Kidney (tissue), 14 donors: ENCODE data around the gene NGFR. TPM values are rescaled to one million over a fixed set of nuclear protein-coding genes. Genes with fewer than 3 reads are reported as not detected.
A peak's percentile ranks its signal among the peaks of the same experiment; 100 is the strongest.

Source experiments
- DNase-seq, 5 donors: peaks; one replicate each; pipeline ENCODE4 v3.0.0-alpha.2; 2013 to 2020
- FAIRE-seq: peaks from 2 replicates; lab custom pipeline; 2012; peaks lifted over from hg19 to GRCh38; lab: Jason Lieb, UNC
- H3K27ac ChIP-seq, 2 donors: one replicate each; pipeline ENCODE4 v1.7.0; 2013; ENCODE audit warnings: low read depth in 2 of 2, low read length in 2 of 2, inconsistent platforms in 1 of 2
- H3K27me3 ChIP-seq: one replicate; pipeline ENCODE4 v1.7.1; 2013; ENCODE audit warnings: low read length, inconsistent platforms; ENCODE audit not compliant: control insufficient read depth, insufficient read depth
- H3K36me3 ChIP-seq, 3 donors: one replicate each; pipeline versions ENCODE4 v1.7.0 to v1.7.1; 2013; ENCODE audit warnings: low read length in 3 of 3, control low read depth in 1 of 3, inconsistent platforms in 1 of 3; ENCODE audit not compliant: insufficient read depth in 3 of 3, control insufficient read depth in 2 of 3
- H3K4me1 ChIP-seq, 3 donors: one replicate each; pipeline versions ENCODE4 v1.7.0 to v1.7.1; 2013; ENCODE audit warnings: low read length in 3 of 3, inconsistent platforms in 1 of 3, low read depth in 1 of 3; ENCODE audit not compliant: control insufficient read depth in 2 of 3, insufficient read depth in 2 of 3
- H3K4me3 ChIP-seq, 3 donors: one replicate each; pipeline versions ENCODE4 v1.7.0 to v1.8.1; 2013; ENCODE audit warnings: low read length in 3 of 3, control low read depth in 1 of 3, inconsistent platforms in 1 of 3
- H3K9ac ChIP-seq, 3 donors: one replicate each; pipeline versions ENCODE4 v1.7.0 to v1.7.1; 2013; ENCODE audit warnings: low read length in 3 of 3, control low read depth in 1 of 3, inconsistent platforms in 1 of 3
- H3K9me3 ChIP-seq, 3 donors: one replicate each; pipeline versions ENCODE4 v1.7.0 to v1.7.1; 2013; ENCODE audit warnings: low read length in 3 of 3, control low read depth in 1 of 3, inconsistent platforms in 1 of 3; ENCODE audit not compliant: control insufficient read depth in 2 of 3, insufficient read depth in 1 of 3
- CTCF ChIP-seq: IDR thresholded peaks from 3 replicates; pipeline ENCODE4 v1.5.1; 2012; ENCODE audit warnings: mild to moderate bottlenecking, moderate library complexity, borderline replicate concordance; ENCODE audit not compliant: insufficient read depth; ENCODE audit errors: extremely low read depth
- intact Hi-C: fragments of 100-400 bp; cut with DNase I; formaldehyde crosslinking; loops from one replicate; pipeline ENCODE4 v1.11.1; 2022
- polyA plus RNA-seq: library from polyadenylated mRNA; stranded (reverse); fragments of 350-450 nt; fragmentation: Illumina TruSeq; extraction: RNeasy Lipid Tissue Mini Kit (QIAGEN cat#74804); gene quantifications from one replicate; pipeline ENCODE4 v1.2.3, GENCODE V29; 2014; ENCODE audit warnings: low read depth, low replicate concordance; ENCODE audit not compliant: insufficient read depth
- total RNA-seq: library from RNA; stranded (reverse); fragmentation: NEBNext Ultra II Directional; extraction: Animal tissue kit (Norgen Biotek cat#: 25700); gene quantifications from one replicate; pipeline ENCODE4 v1.2.1, GENCODE V29; 2021
- donor health status: control.
- donor health status: control.
- donor health status: control.
- donor health status: control.
- donor health status: control.
- donor health status: DM: yes; HTN: yes; CAD: no.
- donor health status: Normal renal cell carcinoma (clear cell type).

NGFR gene
- total and polyA plus RNA-seq, 2 donors from 2014 or later, result 9.4 to 13.2 TPM

- no peak overlapping the region for H3K9ac ChIP-seq
- no peaks in the 10 kb centered on the region for H3K4me1 ChIP-seq
- no peak for TF ChIP-seq CTCF
- H3K4me3 ChIP-seq, result no peak overlapping the region
- no peak for FAIRE-seq
- H3K27ac ChIP-seq, result no peak overlapping the region
- H3K27me3 ChIP-seq, result no peaks in the 10 kb centered on the region
- no peak for DNase-seq
- intact Hi-C loops, result no loop called here
- no peaks in the 10 kb centered on the region for H3K9me3 ChIP-seq
- H3K36me3 ChIP-seq, result no peaks in the 10 kb centered on the region
These were observed 35.0 kb downstream of the NGFR start for GRCh38 chr17:49530118-49530517.

GRCh38 chr17:49543860-49544259 lies 48.8 kb downstream of the NGFR start:
- DNase-seq (no peak), FAIRE-seq (no peak)
- Histone ChIP-seq H3K4me1 (peaks cover 0 to 2% (median 0%) of the 10 kb centered on the region in 3 donors), H3K27me3 (no peaks in the 10 kb centered on the region), H3K27ac (no peak overlapping the region), H3K4me3 (no peak overlapping the region), H3K36me3 (no peaks in the 10 kb centered on the region), H3K9ac (no peak overlapping the region), H3K9me3 (peaks cover 0 to 5% (median 0%) of the 10 kb centered on the region in 3 donors)
- no peak for TF ChIP-seq CTCF
- intact Hi-C loops, result no loop called here

DNA sequence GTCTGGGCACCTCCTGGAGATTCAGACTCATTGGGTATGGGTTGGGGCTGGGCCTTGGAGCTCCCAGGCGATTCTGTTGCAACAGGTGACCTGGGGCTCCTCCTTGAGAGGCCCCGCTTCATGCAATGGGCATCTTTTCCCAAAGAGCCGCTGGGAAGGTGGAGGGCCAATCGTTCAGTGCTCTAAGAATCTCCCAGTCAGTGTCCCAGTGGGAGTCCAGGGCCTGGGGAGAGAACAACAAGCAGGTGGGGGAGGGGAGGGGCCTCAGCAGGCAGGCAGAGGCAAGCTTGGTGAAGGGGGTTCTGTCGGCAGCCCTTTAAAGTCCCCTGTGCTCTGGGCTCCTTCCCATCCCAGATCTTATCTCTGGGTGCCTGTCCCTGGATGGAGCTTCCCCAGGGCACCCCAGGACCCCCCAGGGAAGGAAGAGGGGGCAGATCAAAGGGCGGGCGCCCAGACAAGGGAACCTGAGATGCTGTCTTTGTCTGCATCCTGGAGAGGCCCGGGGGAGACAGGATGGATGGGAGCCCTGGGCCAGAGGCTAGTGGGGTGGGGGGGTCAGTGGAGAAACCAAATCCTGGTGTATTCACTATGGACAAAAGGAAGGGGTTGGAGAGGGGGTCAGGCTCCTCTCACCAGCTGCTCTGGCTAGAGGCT lies 50.0 kb downstream of the NGFR start:
- intact Hi-C loops, result no loop called here
- Histone ChIP-seq H3K27ac (no peak overlapping the region), H3K36me3 (no peaks in the 10 kb centered on the region), H3K9me3 (peaks cover 0 to 5% (median 0%) of the 10 kb centered on the region in 3 donors), H3K27me3 (no peaks in the 10 kb centered on the region), H3K4me3 (no peak overlapping the region), H3K9ac (no peak overlapping the region), H3K4me1 (peaks cover 0 to 2% (median 0%) of the 10 kb centered on the region in 3 donors)
- FAIRE-seq, result no peak
- TF ChIP-seq CTCF, result no peak
- peak in 1 of 5 donors; percentile 42 for DNase-seq
